B cell (primary cell): ENCODE measurements around the gene MICA.

Source experiments
- CTCF ChIP-seq: fragments of 200-600 bp; IDR thresholded peaks from one replicate; pipeline ENCODE4 v1.8.0; 2022; ENCODE audit warnings: antibody characterized with exemption, mild to moderate bottlenecking
- EZH2 ChIP-seq: IDR thresholded peaks from 2 replicates; pipeline ENCODE4 v1.6.1; 2012; ENCODE audit warnings: borderline replicate concordance, low read depth, mild to moderate bottlenecking, moderate library complexity, low read length; ENCODE audit not compliant: insufficient read depth, poor library complexity, severe bottlenecking

DNA sequence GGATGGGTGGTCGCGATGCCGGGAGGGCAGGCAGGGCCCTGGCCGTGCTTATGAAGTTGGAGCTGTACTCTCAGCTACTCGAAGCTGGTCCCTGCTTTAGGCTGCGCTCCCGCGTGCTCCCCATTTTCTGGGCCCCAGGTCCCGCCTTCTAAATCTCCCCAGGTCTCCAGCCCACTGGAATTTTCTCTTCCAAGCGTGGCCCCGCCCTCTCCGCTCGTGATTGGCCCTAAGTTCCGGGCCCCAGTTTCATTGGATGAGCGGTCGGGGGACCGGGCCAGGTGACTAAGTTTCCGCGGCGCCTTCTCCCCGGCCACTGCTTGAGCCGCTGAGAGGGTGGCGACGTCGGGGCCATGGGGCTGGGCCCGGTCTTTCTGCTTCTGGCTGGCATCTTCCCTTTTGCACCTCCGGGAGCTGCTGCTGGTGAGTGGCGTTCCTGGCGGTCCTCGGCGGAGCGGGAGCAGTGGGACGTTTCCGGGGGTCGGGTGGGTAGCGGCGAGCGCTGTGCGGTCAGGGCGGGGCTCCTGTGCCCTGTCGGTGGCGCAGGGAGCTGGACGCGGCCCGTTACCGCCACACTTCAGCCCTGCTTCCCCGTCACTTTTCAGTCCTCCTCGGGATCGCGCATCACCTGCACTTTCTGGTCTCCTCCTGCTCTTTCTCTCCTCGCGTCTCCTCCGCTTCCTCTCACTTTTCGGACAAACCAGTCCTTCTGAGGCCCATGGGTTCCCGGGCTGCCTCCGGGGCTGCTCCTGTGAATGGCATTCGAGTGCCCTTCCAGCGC is at the start of gene MICA:
- TF ChIP-seq CTCF, result no peak
- no peak for TF ChIP-seq EZH2
